ENCODE measurements around the gene L3MBTL3.
A peak's percentile ranks its signal among the peaks of the same experiment; 100 is the strongest.

Gene L3MBTL3

GRCh38 chr6:130012728-130013127 is 5.7 kb upstream of the L3MBTL3 start:
- TF ChIP-seq ZFX (IDR thresholded peaks at IDR 0.05) (no peak), CTCF (conservative IDR thresholded peaks at IDR 0.05) (no peak)
- no peak overlapping the region for H3K27ac ChIP-seq

- TF ChIP-seq CTCF (conservative IDR thresholded peaks at IDR 0.05) (no peak), ZFX (IDR thresholded peaks at IDR 0.05) (no peak)
- H3K27ac ChIP-seq = peak overlapping the region; percentile 72
These were observed 454 bp downstream of the L3MBTL3 start for GRCh38 chr6:130018744-130019325.

DNA sequence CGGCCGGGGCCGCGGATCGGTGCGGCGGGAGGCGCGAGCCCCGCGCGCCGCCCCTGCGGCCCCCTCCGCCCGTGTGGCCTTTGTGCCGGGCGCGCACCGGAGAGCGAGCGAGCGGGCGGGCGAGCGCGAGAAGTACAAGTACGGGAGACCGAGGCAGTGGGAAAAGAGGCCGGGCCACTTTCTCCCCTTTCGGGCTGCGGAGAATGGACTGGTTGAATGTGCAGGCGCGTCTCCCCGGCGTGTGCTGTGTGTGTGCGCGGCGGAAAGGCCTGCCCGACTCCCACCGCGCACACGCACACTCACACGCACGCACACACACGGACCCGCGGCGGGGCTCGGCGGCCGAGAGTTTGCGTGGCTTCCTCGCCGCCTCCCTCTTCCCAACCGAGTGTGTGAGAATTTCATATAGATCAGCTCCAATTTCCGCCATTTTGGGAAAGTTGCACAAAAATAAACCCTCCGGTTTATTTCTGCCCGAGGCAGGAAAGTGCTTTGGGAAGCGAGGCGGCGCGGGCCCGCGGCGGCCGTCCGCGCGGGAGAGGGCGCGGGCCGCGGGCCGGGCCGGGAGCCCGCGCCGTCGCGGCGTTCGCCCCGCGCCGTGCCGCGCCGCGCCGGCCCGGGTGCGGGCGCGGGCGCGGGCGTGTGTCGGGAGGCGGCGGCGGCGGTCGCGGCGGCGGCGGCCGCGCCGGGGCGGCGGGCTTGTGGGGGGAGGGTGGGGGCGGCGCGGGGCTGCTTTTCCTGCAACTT is 1.1 kb downstream of the L3MBTL3 start:
- no peak for TF ChIP-seq CTCF (conservative IDR thresholded peaks at IDR 0.05)
- peak; percentile 48 for TF ChIP-seq ZFX (IDR thresholded peaks at IDR 0.05)
- peak overlapping the region; percentile 72 for H3K27ac ChIP-seq

GRCh38 chr6:130020073-130020906 is 1.9 kb downstream of the L3MBTL3 start:
- TF ChIP-seq CTCF (conservative IDR thresholded peaks at IDR 0.05) = no peak
- TF ChIP-seq ZFX (IDR thresholded peaks at IDR 0.05) = no peak
- H3K27ac ChIP-seq = peak overlapping the region; percentile 72

- no peak for TF ChIP-seq ZFX (IDR thresholded peaks at IDR 0.05)
- peak; percentile 80 for TF ChIP-seq CTCF (conservative IDR thresholded peaks at IDR 0.05)
- peak overlapping the region; percentile 72 for H3K27ac ChIP-seq
These were observed 2.7 kb downstream of the L3MBTL3 start for GRCh38 chr6:130020907-130021629.

DNA sequence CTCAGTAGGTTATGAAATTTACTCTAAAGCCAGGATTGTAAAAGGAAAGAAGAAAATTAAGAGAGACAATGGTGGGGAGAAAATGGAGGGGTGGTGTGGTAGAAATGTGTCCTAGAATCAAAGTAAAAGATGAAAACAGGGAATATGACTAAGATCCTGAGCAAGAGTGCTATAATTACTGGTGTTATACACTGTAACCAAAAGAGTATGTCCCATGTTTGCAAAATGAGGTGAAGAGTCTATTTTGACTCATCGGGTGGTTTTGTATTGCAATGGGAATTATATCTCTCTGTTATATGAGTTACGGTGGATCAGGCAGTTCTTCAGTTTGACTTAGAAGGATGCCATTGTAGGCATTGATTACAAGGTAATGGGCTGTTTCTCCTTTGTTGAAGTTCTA is 8.5 kb downstream of the L3MBTL3 start:
- TF ChIP-seq ZFX (IDR thresholded peaks at IDR 0.05) = no peak
- TF ChIP-seq CTCF (conservative IDR thresholded peaks at IDR 0.05) = no peak
- H3K27ac ChIP-seq = no peak overlapping the region
